COLO829 (cell line): Measurements from ENCODE around the gene ZNF783.
"Not testable (repeated sequence)": the region's sequence is repeated elsewhere in the genome, so short reads cannot be mapped to it uniquely, and the experiment has no call there.

Experiments used
- DNase-seq: peaks from one replicate; pipeline ENCODE4 v3.0.0; 2012; ENCODE audit warnings: low spot score

Gene ZNF783

GRCh38 chr7:149261829-149262617 is at the start of gene ZNF783:
ZNF783 (plus strand) TSS chr7:149262196; CDS start chr7:149262334, 138 bp downstream.
- DNase-seq, result peak; percentile 77

DNA sequence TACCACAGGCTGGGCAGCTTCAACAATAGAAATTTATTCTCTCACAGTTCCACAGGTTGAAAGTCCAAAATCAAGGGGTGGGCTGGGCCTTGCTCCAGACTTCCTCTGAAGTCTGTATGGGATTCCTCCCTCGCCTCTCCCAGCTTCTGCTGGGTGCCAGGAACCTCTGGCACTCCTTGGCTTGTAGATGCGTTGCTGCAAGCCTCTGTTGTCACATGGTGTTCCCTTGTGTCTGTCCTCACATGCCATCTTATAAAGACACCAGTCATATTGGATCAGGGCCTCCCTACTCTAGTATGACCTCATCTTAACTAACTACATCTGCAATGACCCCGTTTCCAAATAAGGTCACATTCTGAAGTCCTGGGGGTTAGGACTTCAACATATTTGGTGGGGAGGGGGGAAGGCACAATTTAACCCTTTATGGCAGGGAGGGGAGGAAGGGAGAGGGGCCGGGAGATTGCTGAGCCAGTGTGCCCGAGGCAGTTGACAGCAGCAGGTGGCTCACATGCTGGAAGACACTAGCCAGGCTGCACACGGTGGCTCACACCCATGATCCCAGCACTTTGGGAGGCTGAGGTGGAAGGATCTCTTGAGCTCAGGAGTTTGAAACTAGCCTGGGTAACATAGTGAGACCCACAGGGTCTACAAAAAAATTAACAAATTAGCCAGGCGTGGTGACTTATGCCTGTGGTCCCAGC is 47.8 kb upstream of the ZNF783 start:
- no peak for DNase-seq

- DNase-seq, result no peak
Measured at GRCh38 chr7:149216402-149216801, 45.6 kb upstream of the ZNF783 start.

DNA sequence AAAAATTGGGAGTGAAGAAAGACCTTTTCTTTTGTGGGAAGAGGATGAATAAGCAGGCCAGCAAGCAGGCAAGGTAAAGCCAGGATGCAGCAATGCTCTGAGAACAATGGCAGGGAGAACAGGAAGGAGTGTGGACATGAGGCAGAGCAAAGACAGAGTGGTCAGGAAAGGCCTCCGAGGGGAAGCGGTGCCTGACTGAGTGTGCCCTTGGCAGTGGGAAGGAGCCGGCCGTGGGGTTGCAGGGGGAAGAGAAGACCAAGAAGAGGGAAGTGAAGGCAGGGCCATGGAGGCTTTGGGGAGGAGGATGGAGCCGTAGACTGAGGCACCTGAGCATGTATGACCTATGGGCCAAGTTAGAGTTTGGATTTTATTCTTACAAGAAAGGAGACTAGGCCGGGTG is 44.4 kb upstream of the ZNF783 start:
- DNase-seq, result no peak

DNA sequence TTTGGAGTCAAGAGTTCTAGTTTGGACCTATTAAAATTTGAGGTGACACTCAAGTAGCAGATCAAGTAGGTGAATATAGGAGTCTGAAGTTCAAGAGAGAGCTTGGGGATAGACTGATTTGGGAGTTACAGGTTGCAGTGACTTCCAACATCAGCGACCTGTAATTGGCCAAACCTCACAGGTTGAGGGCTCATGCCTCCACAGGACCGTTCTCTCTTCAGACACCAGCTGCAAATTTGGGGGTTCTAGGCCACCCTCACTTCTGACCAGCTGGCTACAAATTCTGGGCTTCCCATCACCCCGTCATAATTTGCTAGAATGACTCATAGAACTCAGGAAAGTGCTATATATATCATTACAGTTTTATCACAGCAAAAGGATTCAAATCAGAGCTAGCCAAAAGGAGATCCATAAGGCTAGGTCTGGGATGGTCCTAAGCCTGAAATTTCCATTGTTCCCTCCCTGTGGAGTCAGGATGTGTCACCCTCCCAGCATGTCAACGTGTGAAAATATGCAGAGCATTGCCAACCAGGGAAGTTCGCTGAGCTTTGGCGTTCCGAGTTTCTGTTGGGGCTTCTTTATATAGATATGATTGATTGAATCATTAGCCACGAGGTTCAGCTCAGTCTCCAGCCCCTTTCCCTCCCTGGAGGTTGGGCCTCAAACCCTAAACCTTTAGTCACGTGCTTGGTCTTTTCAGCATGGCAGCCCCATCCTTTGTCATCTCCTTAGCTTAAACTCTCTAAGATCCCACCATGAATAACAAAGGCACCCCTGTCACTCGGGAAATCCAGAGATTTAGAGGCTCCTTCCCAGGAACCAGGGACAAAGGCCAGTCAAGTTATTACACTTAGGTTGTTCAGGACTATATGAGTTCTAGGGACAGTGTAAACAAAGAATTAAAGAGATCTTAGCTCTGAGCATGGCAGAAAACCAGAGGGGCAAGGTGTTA is 43.3 kb upstream of the ZNF783 start:
- DNase-seq, result no peak

DNA sequence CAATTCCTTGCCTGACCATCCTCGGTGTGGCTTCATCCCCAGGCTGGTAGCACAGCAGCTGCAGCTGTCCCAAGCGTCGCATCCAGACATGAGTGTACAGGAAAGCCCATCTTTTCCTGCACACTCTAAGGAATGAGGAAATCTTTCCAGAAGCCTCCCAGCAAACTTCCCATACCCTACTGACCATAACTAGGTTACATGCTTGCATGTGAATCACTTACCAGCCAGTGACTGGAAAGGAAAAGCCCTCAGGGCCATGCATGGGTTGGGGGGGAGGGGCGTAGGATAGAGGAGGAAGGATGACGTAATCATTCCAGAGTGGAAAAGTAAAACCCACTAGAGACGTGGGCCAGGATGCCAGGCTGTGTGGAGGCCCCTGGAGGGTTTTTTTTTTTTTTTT is 41.5 kb upstream of the ZNF783 start:
- peak; percentile 78 for DNase-seq

GRCh38 chr7:149223176-149223575 is 38.8 kb upstream of the ZNF783 start:
- no peak for DNase-seq

DNA sequence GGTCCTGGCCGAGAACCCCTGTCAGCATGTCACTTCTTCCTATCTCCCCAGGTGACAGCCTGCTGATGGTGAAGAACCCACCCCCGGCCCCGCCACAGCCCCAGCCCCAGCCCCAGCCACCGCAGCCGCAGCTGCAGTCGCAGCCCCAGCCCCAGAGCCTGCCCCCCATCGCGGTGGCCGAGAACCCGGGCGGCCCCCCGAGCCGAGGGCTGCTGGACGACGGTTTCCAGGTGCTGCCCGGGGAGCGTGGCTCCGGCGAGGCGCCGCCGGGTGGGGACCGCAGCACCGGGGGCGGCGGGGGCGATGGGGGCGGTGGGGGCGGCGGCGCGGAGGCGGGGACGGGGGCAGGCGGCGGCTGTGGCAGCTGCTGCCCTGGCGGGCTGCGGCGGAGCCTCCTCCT is 38.2 kb upstream of the ZNF783 start:
- DNase-seq, result no peak

DNA sequence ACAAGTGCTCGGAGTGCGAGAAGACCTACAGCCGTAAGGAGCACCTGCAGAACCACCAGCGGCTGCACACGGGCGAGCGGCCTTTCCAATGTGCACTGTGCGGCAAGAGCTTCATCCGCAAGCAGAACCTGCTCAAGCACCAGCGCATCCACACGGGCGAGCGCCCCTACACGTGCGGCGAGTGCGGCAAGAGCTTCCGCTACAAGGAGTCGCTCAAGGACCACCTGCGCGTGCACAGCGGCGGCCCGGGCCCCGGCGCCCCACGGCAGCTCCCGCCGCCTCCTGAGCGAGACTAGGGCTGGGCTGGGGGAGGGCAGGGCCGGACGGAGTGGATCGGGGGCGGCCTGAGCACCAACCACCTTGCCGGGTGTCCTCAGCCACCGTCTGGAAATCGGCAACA is 37.6 kb upstream of the ZNF783 start:
- no peak for DNase-seq

GRCh38 chr7:149225106-149225505 is 36.9 kb upstream of the ZNF783 start:
- no peak for DNase-seq

GRCh38 chr7:149225656-149226055 is 36.3 kb upstream of the ZNF783 start:
- DNase-seq, result no peak

GRCh38 chr7:149226366-149226765 is 35.6 kb upstream of the ZNF783 start:
- not testable (repeated sequence) for DNase-seq

DNA sequence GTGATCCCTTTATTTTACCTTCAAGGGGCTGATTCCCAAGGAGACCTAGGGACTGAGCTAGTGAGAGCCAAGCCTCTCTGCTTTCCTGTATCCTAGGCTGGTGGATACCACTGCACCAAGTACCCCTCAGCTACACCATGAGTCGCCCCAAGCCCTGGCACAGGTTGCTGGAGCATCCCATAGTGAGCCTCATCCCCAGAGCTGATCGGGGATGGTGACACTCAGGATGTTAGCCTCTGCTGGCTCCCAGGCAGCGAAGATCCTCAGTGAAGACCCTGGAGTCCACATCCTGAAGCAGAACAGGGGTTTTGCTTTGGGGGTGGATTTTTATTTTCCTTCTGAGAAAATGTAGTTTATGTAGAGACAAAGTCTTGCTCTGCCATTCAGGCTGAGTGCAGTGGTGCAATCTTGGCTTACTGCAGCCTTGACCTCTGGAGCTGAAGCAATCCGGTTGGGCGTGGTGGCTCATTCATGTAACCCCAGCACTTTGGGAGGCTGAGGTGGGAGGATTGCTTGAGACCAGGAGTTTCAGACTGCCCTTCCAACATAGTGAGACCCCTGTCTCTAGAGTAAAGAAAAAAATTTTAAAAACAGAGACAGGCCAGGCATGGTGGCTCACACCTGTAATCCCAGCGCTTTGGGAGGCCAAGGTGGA is 35.0 kb upstream of the ZNF783 start:
- DNase-seq, result no peak

GRCh38 chr7:149228831-149229471 is 33.0 kb upstream of the ZNF783 start:
- no peak for DNase-seq

DNA sequence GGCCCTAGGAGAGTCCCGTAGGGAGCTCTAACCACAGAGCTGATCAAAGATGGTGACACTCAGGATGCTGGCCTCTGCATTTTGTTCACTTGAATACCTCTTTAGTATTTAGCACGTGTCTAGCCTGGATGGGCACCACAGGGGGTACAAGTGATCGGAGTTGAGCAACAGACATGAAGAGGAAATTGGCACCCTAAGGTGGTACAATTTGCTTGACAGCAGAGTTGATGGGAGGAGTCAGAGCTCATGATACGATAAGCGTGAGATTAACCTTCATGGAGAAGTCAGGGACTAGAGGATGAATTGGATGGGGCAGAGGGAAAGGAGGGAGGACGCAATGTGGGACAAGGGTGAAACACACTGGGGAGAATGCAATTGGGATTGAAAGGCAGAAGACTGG is 32.5 kb upstream of the ZNF783 start:
- DNase-seq, result no peak

DNA sequence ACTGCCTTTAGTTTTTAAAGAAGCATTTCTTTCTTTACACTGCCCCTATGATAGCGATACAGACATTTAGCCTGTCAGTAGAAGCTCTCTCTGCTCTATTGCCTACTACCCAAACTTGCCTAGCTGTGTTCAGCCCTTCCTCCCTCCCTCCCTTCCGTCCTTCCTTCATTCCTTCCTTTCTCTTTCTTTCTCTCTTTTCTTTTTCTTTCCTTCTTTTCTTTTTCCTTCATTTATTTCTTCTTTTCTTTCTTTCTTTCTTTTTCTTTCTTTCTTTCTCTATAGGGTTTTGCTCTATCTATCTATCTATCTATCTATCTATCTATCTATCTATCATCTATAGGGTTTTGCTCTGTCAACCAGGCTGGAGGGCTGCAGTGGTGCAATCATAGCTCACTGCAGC is 29.6 kb upstream of the ZNF783 start:
- DNase-seq, result no peak

GRCh38 chr7:149233655-149234204 is 28.3 kb upstream of the ZNF783 start:
- not testable (repeated sequence) for DNase-seq

- no peak for DNase-seq
Measured at GRCh38 chr7:149237502-149237901, 24.5 kb upstream of the ZNF783 start.

DNA sequence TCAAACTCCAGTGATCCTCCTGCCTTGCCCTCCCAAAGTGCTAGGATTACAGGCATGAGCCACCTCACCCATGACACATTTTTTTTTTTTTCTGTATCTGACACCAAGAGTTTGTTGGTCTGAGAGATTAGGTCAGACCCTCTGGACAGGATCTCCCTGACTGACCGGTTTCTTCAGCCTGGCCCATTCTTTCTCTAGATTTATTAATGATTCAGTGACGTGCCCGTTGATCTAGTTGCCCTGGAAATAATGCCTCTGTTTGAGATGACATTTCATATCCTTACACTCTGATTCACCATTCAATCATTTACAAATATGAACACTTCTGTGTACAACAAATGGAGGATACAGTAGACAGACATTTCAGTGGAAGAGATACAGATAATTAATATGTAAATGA is 23.9 kb upstream of the ZNF783 start:
- no peak for DNase-seq

GRCh38 chr7:149239345-149240143 is 22.5 kb upstream of the ZNF783 start, which contains the start of gene ZNF212:
ZNF212 (plus strand) TSS chr7:149239651; CDS start chr7:149239779, 128 bp downstream.
- peak; percentile 98 for DNase-seq
